GM12801 (cell line): ENCODE measurements around the gene GIT1.

Experiments
- CTCF ChIP-seq: IDR thresholded peaks from one replicate; pipeline ENCODE4 v1.5.1; 2011; ENCODE audit warnings: control low read depth; ENCODE audit not compliant: insufficient read length; ENCODE audit errors: extremely low read depth

The GIT1 gene

DNA sequence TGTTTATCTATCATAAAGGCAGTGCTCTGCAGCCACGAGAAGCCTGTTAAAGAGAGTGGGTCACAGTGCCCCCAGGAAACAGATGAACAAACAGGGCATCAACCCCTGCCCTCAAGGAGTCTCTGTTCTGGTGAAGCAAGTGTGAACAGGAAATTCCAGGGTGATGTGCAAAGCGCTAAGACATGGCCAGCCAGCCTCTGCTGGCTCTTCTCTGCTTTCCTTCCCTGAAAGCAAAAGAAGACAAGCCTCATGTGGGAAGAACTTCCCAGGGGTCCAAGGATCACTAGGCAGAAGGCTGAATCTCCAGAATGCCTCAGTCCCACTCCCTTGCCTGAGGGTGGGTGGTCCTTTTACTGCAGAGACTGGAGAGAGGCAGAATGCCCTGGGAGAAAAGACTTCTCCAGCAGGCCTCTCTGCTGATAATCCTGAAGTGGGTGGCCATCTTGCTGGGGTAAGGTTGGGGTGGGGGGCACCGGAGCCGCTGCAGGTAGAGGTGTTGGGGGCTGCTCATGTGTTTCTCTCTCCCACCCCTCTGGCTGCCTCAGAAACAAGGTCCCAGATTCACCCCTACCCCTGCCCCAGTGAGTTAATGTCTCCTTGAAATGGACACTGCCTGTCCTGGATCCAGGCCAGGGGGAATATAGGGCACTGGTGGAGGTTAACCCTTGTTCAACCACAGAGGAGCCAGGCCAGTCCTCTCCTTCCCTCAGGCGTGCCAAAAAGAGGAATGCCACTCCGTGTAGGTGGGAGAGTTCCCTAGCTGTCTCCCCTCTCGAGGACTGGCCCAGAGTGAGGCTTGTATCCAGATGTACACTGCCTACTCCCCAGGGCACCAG, 5.9 kb upstream of the GIT1 start:
- no peak for TF ChIP-seq CTCF

GRCh38 chr17:29594519-29595090, 5.2 kb upstream of the GIT1 start:
- no peak for TF ChIP-seq CTCF

GRCh38 chr17:29593591-29594518, 4.4 kb upstream of the GIT1 start:
- TF ChIP-seq CTCF = no peak

DNA sequence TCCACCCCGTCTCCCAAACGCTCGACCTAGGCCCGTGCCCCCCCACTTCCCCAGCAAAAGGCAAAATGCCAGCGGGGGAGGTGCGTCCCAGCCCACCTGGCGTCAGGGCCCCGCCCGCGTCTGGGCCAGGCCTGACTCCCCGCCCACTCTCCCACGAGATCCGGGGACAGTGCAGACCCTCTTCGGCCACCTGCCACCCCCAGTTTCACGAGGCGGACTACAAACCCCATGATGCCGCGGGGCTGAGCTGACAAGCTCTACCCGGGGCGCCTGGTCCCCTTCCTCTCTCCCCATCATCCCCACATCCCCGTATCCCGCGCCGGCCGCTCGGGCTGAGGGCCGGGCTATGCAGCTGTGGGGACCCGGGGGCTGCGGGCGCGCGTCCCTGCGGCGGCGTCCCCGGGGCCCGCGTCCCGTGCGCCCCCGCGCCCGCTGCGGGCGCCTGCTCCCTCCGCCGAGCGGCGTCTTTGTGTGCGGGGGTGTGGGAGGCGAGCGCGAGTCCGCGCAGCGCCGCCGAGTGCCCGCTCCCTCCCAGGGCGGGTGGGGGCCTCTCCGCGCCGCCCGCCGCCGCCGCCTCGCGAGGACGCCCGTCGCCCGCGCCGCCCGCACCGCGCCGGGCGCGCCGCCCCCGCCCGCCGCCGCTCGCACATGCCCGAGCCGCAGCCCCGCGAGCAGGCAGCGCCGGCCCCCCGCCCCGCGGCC, 3.6 kb upstream of the GIT1 start, which contains the start of gene ANKRD13B:
TSS of gene ANKRD13B (plus strand) at position 283 of the 702 bp plus-strand sequence. CDS start 490 bp downstream, outside the sequence.
- no peak for TF ChIP-seq CTCF

DNA sequence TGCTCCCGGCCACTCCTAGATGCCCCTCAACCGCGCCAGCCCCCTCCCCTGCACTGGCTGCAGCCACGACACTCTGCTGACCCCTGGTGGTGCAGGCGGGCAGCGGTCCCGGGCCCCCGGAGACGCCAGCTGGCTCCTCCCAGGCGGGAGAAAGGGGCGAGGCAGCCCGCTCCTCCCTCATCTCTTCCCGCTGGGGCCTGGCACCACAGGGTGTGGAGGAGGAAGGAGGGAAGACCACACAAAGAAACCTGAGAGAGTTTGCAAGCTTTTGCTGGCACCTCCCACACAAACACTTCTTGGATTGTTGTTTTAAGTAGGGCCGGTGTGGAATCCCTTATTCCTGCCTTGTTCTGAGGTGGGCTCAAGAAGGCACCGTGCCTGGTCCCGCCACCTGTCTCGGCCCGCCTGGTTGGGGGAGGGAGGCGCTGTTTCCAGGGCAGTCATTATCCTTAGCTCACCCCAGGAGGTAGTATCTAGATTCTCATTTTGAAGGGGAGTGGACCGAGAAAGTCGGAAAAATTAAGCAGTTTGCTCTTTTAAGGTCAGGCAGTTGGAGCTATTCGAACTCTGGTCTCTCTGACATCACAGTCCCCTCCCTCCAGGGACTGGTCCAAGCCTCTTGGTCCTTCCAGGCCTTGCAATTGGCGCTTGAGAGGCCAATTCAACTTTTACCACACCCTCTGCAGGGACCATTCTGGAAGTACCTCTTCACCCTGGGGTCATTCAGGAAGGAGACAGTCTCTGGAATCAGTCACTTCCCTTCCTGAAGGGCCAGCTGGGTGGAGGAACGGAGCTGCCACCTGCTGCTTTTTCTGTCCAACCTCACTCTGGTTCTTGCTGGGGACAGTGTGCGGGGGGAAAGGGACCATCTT, 2.5 kb upstream of the GIT1 start:
- no peak for TF ChIP-seq CTCF

GRCh38 chr17:29591146-29591736, 1.8 kb upstream of the GIT1 start:
- no peak for TF ChIP-seq CTCF
